ENCODE data around the gene UBE2I. TPM values are rescaled to one million over a fixed set of nuclear protein-coding genes. Genes with fewer than 3 reads are reported as not detected.

Gene UBE2I
- polyA plus RNA-seq, 12 donors, result 78.4 to 213 (median 104) TPM; not detected in 1

Other genes starting within 250 kb of the UBE2I start
- under 1 TPM in 1 of 12 donors, not detected in 11; 0.09 TPM for gene SSTR5, start 236.9 kb upstream of the UBE2I start, polyA plus RNA-seq (ENCODE audit: insufficient read length in 12 of 12)
- gene C1QTNF8, start 213.4 kb upstream of the UBE2I start, polyA plus RNA-seq (ENCODE audit: insufficient read length in 12 of 12), result not detected
- gene CACNA1H, start 156.5 kb upstream of the UBE2I start, polyA plus RNA-seq (ENCODE audit: insufficient read length in 12 of 12), result 10 to 100 TPM in 11 of 12 donors, not detected in 1; 20.5 to 77.3 (median 39.4) TPM
- gene TPSG1, start 84.4 kb upstream of the UBE2I start, polyA plus RNA-seq (ENCODE audit: insufficient read length in 12 of 12), result 1 to 10 TPM in 5 of 12 donors, under 1 TPM in 5, not detected in 2; 0.48 to 1.5 (median 1.1) TPM
- 1 to 10 TPM in 10 of 12 donors, not detected in 2; 1.0 to 9.9 (median 4.3) TPM for gene TPSB2, start 79.5 kb upstream of the UBE2I start, polyA plus RNA-seq (ENCODE audit: insufficient read length in 12 of 12)
- gene TPSAB1, start 68.9 kb upstream of the UBE2I start, polyA plus RNA-seq (ENCODE audit: insufficient read length in 12 of 12), result 1 to 10 TPM in 9 of 12 donors, under 1 TPM in 1, not detected in 2; 0.79 to 5.3 (median 1.7) TPM
- under 1 TPM in 8 of 12 donors, not detected in 4; 0.23 to 0.70 (median 0.51) TPM for gene TPSD1, start 53.6 kb upstream of the UBE2I start, polyA plus RNA-seq (ENCODE audit: insufficient read length in 12 of 12)
- 1 to 10 TPM in 3 of 12 donors, under 1 TPM in 7, not detected in 2; 0.40 to 1.3 (median 0.80) TPM for gene BAIAP3, start 24.0 kb downstream of the UBE2I start, polyA plus RNA-seq (ENCODE audit: insufficient read length in 12 of 12)
- gene TSR3, start 42.2 kb downstream of the UBE2I start, polyA plus RNA-seq (ENCODE audit: insufficient read length in 12 of 12), result 10 to 100 TPM in 11 of 12 donors, not detected in 1; 32.5 to 53.9 (median 42.2) TPM
- gene GNPTG, start 42.3 kb downstream of the UBE2I start, polyA plus RNA-seq (ENCODE audit: insufficient read length in 12 of 12), result 10 to 100 TPM in 11 of 12 donors, not detected in 1; 24.1 to 57.3 (median 34.2) TPM
- gene UNKL, start 105.1 kb downstream of the UBE2I start, polyA plus RNA-seq (ENCODE audit: insufficient read length in 12 of 12), result 10 to 100 TPM in 5 of 12 donors, 1 to 10 TPM in 6, not detected in 1; 6.1 to 20.1 (median 8.4) TPM
- 10 to 100 TPM in 7 of 12 donors, 1 to 10 TPM in 4, not detected in 1; 7.8 to 12.7 (median 11.0) TPM for gene UQCC4, start 111.1 kb downstream of the UBE2I start, polyA plus RNA-seq (ENCODE audit: insufficient read length in 12 of 12)
- gene PERCC1, start 121.4 kb downstream of the UBE2I start, polyA plus RNA-seq (ENCODE audit: insufficient read length in 12 of 12), result under 1 TPM in 4 of 12 donors, not detected in 8; 0.20 to 0.33 (median 0.25) TPM
- gene CCDC154, start 134.9 kb downstream of the UBE2I start, polyA plus RNA-seq (ENCODE audit: insufficient read length in 12 of 12), result 1 to 10 TPM in 7 of 12 donors, under 1 TPM in 3, not detected in 2; 0.61 to 3.3 (median 1.8) TPM
- gene CLCN7, start 165.4 kb downstream of the UBE2I start, polyA plus RNA-seq (ENCODE audit: insufficient read length in 12 of 12), result 10 to 100 TPM in 11 of 12 donors, not detected in 1; 12.5 to 36.6 (median 24.0) TPM
- 1 to 10 TPM in 1 of 12 donors, under 1 TPM in 9, not detected in 2; 0.32 to 1.1 (median 0.49) TPM for gene PTX4, start 179.3 kb downstream of the UBE2I start, polyA plus RNA-seq (ENCODE audit: insufficient read length in 12 of 12)
- 10 to 100 TPM in 11 of 12 donors, not detected in 1; 14.7 to 53.4 (median 22.8) TPM for gene TELO2, start 183.7 kb downstream of the UBE2I start, polyA plus RNA-seq (ENCODE audit: insufficient read length in 12 of 12)
- 10 to 100 TPM in 10 of 12 donors, 1 to 10 TPM in 1, not detected in 1; 8.7 to 15.9 (median 12.8) TPM for gene TMEM204, start 224.0 kb downstream of the UBE2I start, polyA plus RNA-seq (ENCODE audit: insufficient read length in 12 of 12)